Keratinocyte (primary cell): ENCODE results near the gene ADCY10. TPM values are rescaled to one million over a fixed set of nuclear protein-coding genes. Genes with fewer than 3 reads are reported as not detected.

Source experiments
- DNase-seq: peaks from one replicate; pipeline ENCODE4 v3.0.0-alpha.2; 2011; ENCODE audit warnings: low read depth, missing footprints, low spot score
- FAIRE-seq: peaks from 2 replicates; lab custom pipeline; 2011; peaks lifted over from hg19 to GRCh38; lab: Jason Lieb, UNC
- H2AFZ ChIP-seq: 2 replicates; pipeline ENCODE4 v1.6.0; 2012; ENCODE audit warnings: low read length, control low read depth, inconsistent platforms; ENCODE audit not compliant: control insufficient read depth
- H3K27ac ChIP-seq: 2 replicates; pipeline ENCODE4 v1.5.1; 2011; ENCODE audit warnings: low read length; ENCODE audit not compliant: control insufficient read depth, insufficient read depth
- H3K27me3 ChIP-seq: 3 replicates; pipeline ENCODE4 v1.6.0; 2011; ENCODE audit warnings: low read length; ENCODE audit not compliant: control insufficient read depth, insufficient read depth; ENCODE audit errors: extremely low read depth
- H3K36me3 ChIP-seq, 2 experiments: 2 replicates in 1 of 2; 3 replicates in 1 of 2; pipeline ENCODE4 v1.5.1; 2011; ENCODE audit warnings: low read length in 2 of 2, mild to moderate bottlenecking in 1 of 2; ENCODE audit not compliant: control insufficient read depth in 2 of 2, insufficient read depth in 2 of 2; ENCODE audit errors: extremely low read depth in 1 of 2
- H3K4me1 ChIP-seq: 3 replicates; pipeline ENCODE4 v1.5.1; 2011; ENCODE audit warnings: low read length; ENCODE audit not compliant: control insufficient read depth, insufficient read depth; ENCODE audit errors: extremely low read depth
- H3K4me2 ChIP-seq: 3 replicates; pipeline ENCODE4 v1.6.0; 2011; ENCODE audit warnings: low read depth, low read length; ENCODE audit not compliant: control insufficient read depth, insufficient read depth; ENCODE audit errors: extremely low read depth
- H3K4me3 ChIP-seq, 3 experiments: fragments of 200-600 bp in 1 of 3; sonication (generic) in 1 of 3; 2 replicates in 2 of 3; 3 replicates in 1 of 3; pipeline ENCODE4 v1.5.1; 2011 to 2016; ENCODE audit warnings: low read length in 3 of 3, mild to moderate bottlenecking in 3 of 3, control low read depth in 2 of 3, inconsistent platforms in 1 of 3, low read depth in 1 of 3, mixed read lengths in 1 of 3, mixed run types in 1 of 3, moderate library complexity in 1 of 3; ENCODE audit not compliant: control insufficient read depth in 2 of 3, insufficient read depth in 2 of 3; ENCODE audit errors: extremely low read depth in 1 of 3
- H3K79me2 ChIP-seq: 2 replicates; pipeline ENCODE4 v1.6.0; 2012; ENCODE audit warnings: low read length; ENCODE audit not compliant: control insufficient read depth, insufficient read depth
- H3K9ac ChIP-seq: 3 replicates; pipeline ENCODE4 v1.6.0; 2011; ENCODE audit warnings: low read length; ENCODE audit not compliant: control insufficient read depth, insufficient read depth; ENCODE audit errors: extremely low read depth
- H3K9me1 ChIP-seq: 3 replicates; pipeline ENCODE4 v1.6.0; 2011; ENCODE audit warnings: low read length; ENCODE audit not compliant: control insufficient read depth, insufficient read depth; ENCODE audit errors: extremely low read depth
- H3K9me3 ChIP-seq: 2 replicates; pipeline ENCODE4 v1.5.1; 2012; ENCODE audit warnings: low read depth, low read length; ENCODE audit not compliant: control insufficient read depth
- H4K20me1 ChIP-seq: 3 replicates; pipeline ENCODE4 v1.6.0; 2011; ENCODE audit warnings: low read length; ENCODE audit not compliant: control insufficient read depth, insufficient read depth; ENCODE audit errors: extremely low read depth
- CTCF ChIP-seq, 3 experiments: IDR thresholded peaks in 1 of 3; conservative IDR thresholded peaks in 1 of 3; optimal IDR thresholded peaks in 1 of 3; 2 replicates in 2 of 3; 3 replicates in 1 of 3; pipeline versions ENCODE3 to v1.5.1; 2011; ENCODE audit warnings: low read length in 3 of 3, mild to moderate bottlenecking in 3 of 3, moderate library complexity in 2 of 3, control low read depth in 1 of 3, inconsistent platforms in 1 of 3; ENCODE audit not compliant: insufficient read depth in 2 of 3; ENCODE audit errors: extremely low read depth in 1 of 3
- EZH2 ChIP-seq: IDR thresholded peaks from one replicate; pipeline ENCODE4 v1.6.1; 2012; ENCODE audit warnings: inconsistent platforms, mild to moderate bottlenecking, low read length, moderate library complexity
- dilution Hi-C: fragments of 300-500 bp; cut with MboI; formaldehyde crosslinking; loops from one replicate; pipeline ENCODE4 v1.7.0; 2020; ENCODE audit warnings: low sequenced_read_pairs; ENCODE audit not compliant: extremely low pct_ligation_motif_present
- polyA plus RNA-seq, 5 experiments: library from polyadenylated mRNA; depleted of rRNA in 3 of 5; stranded (reverse) in 3 of 5; stranded (forward) in 1 of 5; unstranded in 1 of 5; fragments of >200 nt; gene quantifications; 1 replicate in 1 of 5; 2 replicates in 3 of 5; 3 replicates in 1 of 5; pipeline versions ENCODE4 v1.2.1 to v1.2.3, GENCODE V29; 2011 to 2012; ENCODE audit warnings: missing spikeins in 2 of 5, low read depth in 1 of 5, low replicate concordance in 1 of 5

The ADCY10 gene
- polyA plus RNA-seq, 1 donor (not counting 4 experiments of a cell fraction or from before 2014, with no cell fraction given): 0.04 TPM

DNA sequence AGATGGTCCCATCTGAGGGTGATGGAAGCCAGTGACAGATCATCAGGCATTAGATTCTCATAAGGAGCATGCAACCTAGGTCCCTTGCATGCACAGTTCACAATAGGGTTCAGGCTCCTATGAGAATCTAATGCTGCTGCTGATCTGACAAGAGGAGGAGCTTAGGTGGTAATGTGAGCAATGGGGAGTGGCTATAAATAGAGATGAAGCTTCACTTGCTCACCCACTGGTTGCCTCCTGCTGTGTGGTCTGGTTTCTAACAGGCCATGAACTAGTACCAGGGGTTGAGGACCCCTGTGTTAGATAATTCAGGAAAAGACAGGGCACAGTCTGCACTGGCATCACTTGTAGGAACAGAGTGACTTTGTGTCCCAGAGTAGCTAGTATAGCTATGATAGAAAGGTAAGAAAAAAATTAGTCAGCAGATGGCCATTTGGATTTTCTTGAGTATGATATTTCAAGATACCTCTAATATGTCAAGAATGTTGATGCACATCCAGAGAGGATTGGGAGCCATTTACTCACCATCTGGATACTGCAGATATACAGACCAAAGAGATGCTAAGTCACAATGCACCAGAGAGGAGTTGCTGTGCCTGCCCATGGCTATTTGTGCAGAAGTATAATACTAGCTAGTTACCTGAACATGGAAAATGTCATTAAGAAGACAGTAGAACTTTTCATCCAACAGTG is 53.6 kb downstream of the ADCY10 start:
- Histone ChIP-seq H3K9ac (no peak overlapping the region), H3K4me3 (no peak overlapping the region), H3K4me1 (no peaks in the 10 kb centered on the region), H3K36me3 (no peaks in the 10 kb centered on the region), H3K9me1 (no peaks in the 10 kb centered on the region), H3K4me2 (no peak overlapping the region), H3K9me3 (no peaks in the 10 kb centered on the region), H3K79me2 (no peaks in the 10 kb centered on the region), H4K20me1 (no peaks in the 10 kb centered on the region), H3K27me3 (no peaks in the 10 kb centered on the region), H3K27ac (no peak overlapping the region), H2AFZ (no peak overlapping the region)
- no peak for FAIRE-seq
- no peak for TF ChIP-seq CTCF (optimal IDR thresholded peaks at IDR 0.05 in 1 of 3, IDR thresholded peaks at IDR 0.05 in 1 of 3, conservative IDR thresholded peaks at IDR 0.05 in 1 of 3; ENCODE audit: extremely low read depth in 1 of 3, insufficient read depth in 2 of 3, low read length in 3 of 3)
- no peak for TF ChIP-seq EZH2
- dilution Hi-C loops: no loop called here
- no peak for DNase-seq

DNA sequence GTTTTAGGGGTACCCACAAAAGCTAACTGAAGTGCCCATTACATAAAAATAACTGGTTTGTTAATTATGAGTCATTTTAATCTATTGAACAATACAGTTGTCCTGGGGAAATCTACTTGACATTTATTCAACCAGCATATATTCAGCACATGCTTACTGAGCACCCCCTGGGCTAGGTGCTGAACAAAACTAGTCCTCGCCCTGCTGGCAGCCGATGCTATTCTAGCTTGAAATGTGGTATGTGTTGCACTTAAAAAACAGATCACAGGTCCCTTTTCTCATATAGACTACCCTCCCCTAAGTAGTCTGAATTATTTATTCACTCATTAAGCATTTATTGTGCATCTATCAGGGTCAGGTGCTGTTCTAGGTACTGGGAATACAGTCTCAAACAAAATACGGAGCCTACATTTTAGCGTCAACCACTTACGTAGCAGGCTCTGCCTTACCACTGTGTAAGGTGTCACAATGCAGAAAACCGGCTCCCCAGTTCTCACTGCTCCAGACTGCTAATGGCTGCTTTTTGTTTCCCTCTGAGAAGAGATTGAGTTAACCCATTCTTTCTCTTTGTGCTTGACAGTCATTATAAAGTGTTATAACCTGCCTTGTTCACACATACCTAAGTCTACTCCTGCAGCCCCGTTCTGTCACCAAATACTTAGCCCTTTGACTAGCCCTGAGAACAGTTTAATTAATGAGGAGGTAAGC is 57.1 kb downstream of the ADCY10 start:
- H3K36me3 ChIP-seq: no peaks in the 10 kb centered on the region
- no peaks in the 10 kb centered on the region for H3K9me3 ChIP-seq
- H3K4me1 ChIP-seq: no peaks in the 10 kb centered on the region
- no peaks in the 10 kb centered on the region for H3K27me3 ChIP-seq
- no peaks in the 10 kb centered on the region for H4K20me1 ChIP-seq
- DNase-seq (no peak), FAIRE-seq (no peak)
- H3K79me2 ChIP-seq: no peaks in the 10 kb centered on the region
- TF ChIP-seq CTCF (optimal IDR thresholded peaks at IDR 0.05 in 1 of 3, IDR thresholded peaks at IDR 0.05 in 1 of 3, conservative IDR thresholded peaks at IDR 0.05 in 1 of 3; ENCODE audit: extremely low read depth in 1 of 3, insufficient read depth in 2 of 3, low read length in 3 of 3) (no peak), EZH2 (no peak)
- H3K4me3 ChIP-seq: no peak overlapping the region
- H3K4me2 ChIP-seq: no peak overlapping the region
- dilution Hi-C loops: no loop called here
- H3K9me1 ChIP-seq: no peaks in the 10 kb centered on the region
- no peak overlapping the region for H3K27ac ChIP-seq
- H2AFZ ChIP-seq: no peak overlapping the region
- no peak overlapping the region for H3K9ac ChIP-seq
